Smooth muscle cell (in vitro differentiated cells): Measurements from ENCODE around the gene SAMD4B. TPM values are rescaled to one million over a fixed set of nuclear protein-coding genes. Genes with fewer than 3 reads are reported as not detected.
A peak's percentile ranks its signal among the peaks of the same experiment; 100 is the strongest.

ENCODE experiments used
- DNase-seq: peaks from one replicate; lab custom pipeline; 2025; ENCODE audit not compliant: unreplicated experiment; lab: John Stamatoyannopoulos, UW
- H2AFZ ChIP-seq: fragments of 200-600 bp; sonication (generic); 2 replicates; pipeline ENCODE4 v1.6.0; 2016; ENCODE audit warnings: antibody characterized with exemption, low read depth, mild to moderate bottlenecking
- H3F3A ChIP-seq: fragments of 200-600 bp; sonication (generic); 2 replicates; pipeline ENCODE4 v1.6.0; 2017; ENCODE audit warnings: antibody characterized with exemption, low read depth
- H3K27ac ChIP-seq: fragments of 200-600 bp; sonication (generic); 2 replicates; pipeline ENCODE4 v1.5.1; 2016; ENCODE audit warnings: low read depth, mild to moderate bottlenecking
- H3K27me3 ChIP-seq: fragments of 200-600 bp; sonication (generic); 2 replicates; pipeline ENCODE4 v1.6.1; 2016; ENCODE audit warnings: low read depth, mild to moderate bottlenecking
- H3K36me3 ChIP-seq: fragments of 200-600 bp; sonication (generic); 2 replicates; pipeline ENCODE4 v1.5.1; 2016; ENCODE audit warnings: low read depth
- H3K4me1 ChIP-seq: fragments of 200-600 bp; sonication (generic); 2 replicates; pipeline ENCODE4 v1.5.1; 2016; ENCODE audit warnings: low read depth
- H3K4me2 ChIP-seq: fragments of 200-600 bp; sonication (generic); 2 replicates; pipeline ENCODE4 v1.6.0; 2016; ENCODE audit warnings: mild to moderate bottlenecking
- H3K4me3 ChIP-seq: fragments of 200-600 bp; sonication (generic); 2 replicates; pipeline ENCODE4 v1.5.1; 2016; ENCODE audit warnings: mild to moderate bottlenecking
- H3K79me2 ChIP-seq: fragments of 200-600 bp; sonication (generic); 2 replicates; pipeline ENCODE4 v1.6.0; 2016; ENCODE audit warnings: low read depth, mild to moderate bottlenecking
- H3K9ac ChIP-seq: fragments of 200-600 bp; sonication (generic); 2 replicates; pipeline ENCODE4 v1.6.0; 2016; ENCODE audit warnings: low read depth
- H3K9me3 ChIP-seq: fragments of 200-600 bp; sonication (generic); replicated peaks from 2 replicates; pipeline ENCODE4 v1.5.1; 2016; ENCODE audit warnings: low read depth
- H4K20me1 ChIP-seq: fragments of 200-600 bp; sonication (generic); 2 replicates; pipeline ENCODE4 v1.6.0; 2016; ENCODE audit warnings: low read depth
- WGBS: methylation state at CpG from one replicate; pipeline ENCODE4 v1.1.7; 2016; ENCODE audit warnings: low lambda C conversion rate; 5-methylcytosine and 5-hydroxymethylcytosine counted together
- polyA plus RNA-seq: library from polyadenylated mRNA; unstranded; fragments of >200 nt; fragmentation: Nextera tagmentation; extraction: Ambion mirVana; gene quantifications from 2 replicates; pipeline ENCODE4 v1.2.1, GENCODE V29; 2016
- total RNA-seq: library from RNA; depleted of rRNA; stranded (reverse); fragments of >200 nt; gene quantifications from 2 replicates; pipeline ENCODE4 v1.2.3, GENCODE V29; 2014
- TF ChIP-seq, protein P1 (sequence below): fragments of 200-600 bp; sonication (generic); IDR thresholded peaks from 2 replicates; pipeline ENCODE4 v1.5.1; 2017; ENCODE audit warnings: borderline replicate concordance, mild to moderate bottlenecking, antibody characterized with exemption; ENCODE audit not compliant: insufficient read depth, poor library complexity, severe bottlenecking

Gene SAMD4B
- total and polyA plus RNA-seq, 2 experiments from 2014 or later = 58.3 to 61.8 TPM

DNA sequence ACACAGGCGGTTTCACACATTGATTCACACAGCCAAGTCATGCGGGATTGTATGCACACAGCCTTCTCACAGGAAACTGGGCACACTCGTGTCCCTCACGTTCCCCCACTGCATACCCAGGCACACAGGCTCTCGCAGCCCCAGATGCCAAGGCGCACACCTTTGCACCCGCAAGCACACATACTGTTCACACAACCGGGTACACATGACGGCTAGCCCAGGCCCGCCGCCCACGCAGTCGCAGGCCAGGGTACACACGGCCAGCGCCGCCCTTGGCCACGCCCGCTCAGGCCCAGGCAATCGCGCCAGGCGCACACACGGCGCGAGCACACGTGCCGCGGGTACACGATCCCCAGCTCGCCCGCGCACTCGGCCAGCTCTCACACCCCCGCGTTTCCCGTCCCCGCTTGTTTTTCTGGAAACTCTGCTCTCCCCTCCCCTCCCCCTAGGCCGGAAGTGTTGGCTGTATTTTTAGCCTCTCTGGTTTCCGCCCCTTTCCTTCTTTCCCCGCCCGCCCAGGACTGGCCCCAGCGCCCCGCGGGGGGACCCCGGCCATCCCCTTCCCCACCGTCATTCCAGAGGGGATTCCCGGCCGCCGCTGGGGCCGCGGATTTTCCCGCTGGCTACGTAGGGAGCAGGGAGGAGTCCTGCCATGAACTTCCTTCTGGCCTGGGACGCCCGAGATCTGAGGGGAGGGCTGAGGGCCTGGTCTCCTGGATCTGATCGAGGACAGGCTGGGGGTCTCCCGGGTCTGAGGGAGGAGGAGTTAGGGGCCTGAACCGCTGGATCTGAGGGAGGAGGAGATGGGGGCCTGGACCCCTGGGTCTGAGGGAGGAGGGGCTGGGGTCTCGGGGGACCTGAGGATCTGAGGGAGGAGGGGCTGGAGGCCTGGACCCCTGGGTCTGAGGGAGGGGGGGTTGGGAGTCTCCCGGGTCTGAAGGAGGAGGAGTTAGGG is 60.4 kb downstream of the SAMD4B start:
- H2AFZ ChIP-seq = no peak overlapping the region
- DNase-seq = peak; percentile 86
- TF ChIP-seq, protein P1, sequence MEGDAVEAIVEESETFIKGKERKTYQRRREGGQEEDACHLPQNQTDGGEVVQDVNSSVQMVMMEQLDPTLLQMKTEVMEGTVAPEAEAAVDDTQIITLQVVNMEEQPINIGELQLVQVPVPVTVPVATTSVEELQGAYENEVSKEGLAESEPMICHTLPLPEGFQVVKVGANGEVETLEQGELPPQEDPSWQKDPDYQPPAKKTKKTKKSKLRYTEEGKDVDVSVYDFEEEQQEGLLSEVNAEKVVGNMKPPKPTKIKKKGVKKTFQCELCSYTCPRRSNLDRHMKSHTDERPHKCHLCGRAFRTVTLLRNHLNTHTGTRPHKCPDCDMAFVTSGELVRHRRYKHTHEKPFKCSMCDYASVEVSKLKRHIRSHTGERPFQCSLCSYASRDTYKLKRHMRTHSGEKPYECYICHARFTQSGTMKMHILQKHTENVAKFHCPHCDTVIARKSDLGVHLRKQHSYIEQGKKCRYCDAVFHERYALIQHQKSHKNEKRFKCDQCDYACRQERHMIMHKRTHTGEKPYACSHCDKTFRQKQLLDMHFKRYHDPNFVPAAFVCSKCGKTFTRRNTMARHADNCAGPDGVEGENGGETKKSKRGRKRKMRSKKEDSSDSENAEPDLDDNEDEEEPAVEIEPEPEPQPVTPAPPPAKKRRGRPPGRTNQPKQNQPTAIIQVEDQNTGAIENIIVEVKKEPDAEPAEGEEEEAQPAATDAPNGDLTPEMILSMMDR = no peak
- no peaks in the 10 kb centered on the region for H3K27me3 ChIP-seq
- H3K4me1 ChIP-seq = peaks cover 17% of the 10 kb centered on the region
- H3K36me3 ChIP-seq = no peaks in the 10 kb centered on the region
- H3K9me3 ChIP-seq = no peaks in the 10 kb centered on the region
- H3K4me3 ChIP-seq = peak overlapping the region; percentile 62
- H3K79me2 ChIP-seq = peaks cover 9% of the 10 kb centered on the region
- H3K27ac ChIP-seq = peak overlapping the region; percentile 100
- WGBS = 5% methylated on average over 49 of the region's 59 CpGs
- H3K4me2 ChIP-seq = peak overlapping the region; percentile 98
- peaks cover 9% of the 10 kb centered on the region for H4K20me1 ChIP-seq
- H3K9ac ChIP-seq = peak overlapping the region; percentile 99
- H3F3A ChIP-seq = peaks cover 39% of the 10 kb centered on the region

DNA sequence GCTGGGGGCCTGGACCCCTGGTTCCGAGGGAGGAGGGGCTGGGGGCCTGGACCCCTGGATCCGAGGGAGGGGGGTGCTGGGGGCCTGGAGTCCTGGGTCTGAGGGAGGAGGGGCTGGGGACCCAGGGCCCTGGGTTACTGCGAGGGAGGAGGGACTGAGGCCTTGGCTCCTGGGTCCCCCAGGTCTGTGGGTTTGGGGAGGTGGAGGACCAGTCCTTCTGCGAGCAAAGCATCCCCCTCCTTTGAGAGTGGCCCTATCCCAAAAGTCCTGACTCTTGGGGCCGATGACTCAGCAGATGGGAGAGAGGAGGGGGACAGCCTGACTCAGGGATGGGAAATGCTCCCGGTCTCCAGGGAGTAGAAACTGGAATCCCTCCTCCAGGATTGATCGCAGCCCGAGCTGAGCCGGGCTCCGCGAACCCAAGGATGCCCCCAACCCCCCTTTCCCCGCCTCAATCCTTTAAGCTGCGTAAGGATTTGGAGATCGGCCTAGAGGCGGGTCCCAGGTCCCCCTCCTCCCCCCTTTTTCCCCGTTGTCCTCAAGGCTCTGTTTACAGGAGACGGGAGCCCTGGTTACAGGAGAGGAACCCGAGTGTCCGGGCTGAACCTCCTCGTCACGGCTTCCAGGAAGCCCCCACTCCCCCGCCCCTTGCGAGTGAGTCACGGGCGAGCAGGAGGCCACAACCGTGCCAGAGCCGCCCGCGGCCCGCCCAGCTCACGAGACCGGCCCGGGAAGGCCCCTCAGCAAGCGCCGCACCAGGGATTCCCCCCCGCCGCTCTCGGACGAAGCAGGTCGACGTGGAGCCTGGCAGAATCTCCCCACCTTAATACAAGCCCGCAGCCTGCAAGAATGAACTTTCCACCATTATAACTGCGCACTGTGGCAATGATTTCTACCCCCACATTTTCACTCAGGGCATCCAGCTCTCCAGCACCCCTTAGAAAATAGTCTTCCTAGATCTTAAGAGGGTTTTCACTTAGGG is 61.4 kb downstream of the SAMD4B start:
- Histone ChIP-seq H3K36me3 (no peaks in the 10 kb centered on the region), H3K27ac (peak overlapping the region; percentile 100), H3K9me3 (no peaks in the 10 kb centered on the region), H3K4me3 (peak overlapping the region; percentile 62), H2AFZ (no peak overlapping the region), H3K27me3 (no peaks in the 10 kb centered on the region), H3K79me2 (peaks cover 19% of the 10 kb centered on the region), H3F3A (peaks cover 37% of the 10 kb centered on the region), H3K9ac (peak overlapping the region; percentile 99), H4K20me1 (peaks cover 19% of the 10 kb centered on the region), H3K4me2 (peak overlapping the region; percentile 98), H3K4me1 (peaks cover 13% of the 10 kb centered on the region)
- WGBS = 3% methylated on average over 28 of the region's 43 CpGs
- TF ChIP-seq, protein P1 = no peak
- DNase-seq = peak; percentile 96

DNA sequence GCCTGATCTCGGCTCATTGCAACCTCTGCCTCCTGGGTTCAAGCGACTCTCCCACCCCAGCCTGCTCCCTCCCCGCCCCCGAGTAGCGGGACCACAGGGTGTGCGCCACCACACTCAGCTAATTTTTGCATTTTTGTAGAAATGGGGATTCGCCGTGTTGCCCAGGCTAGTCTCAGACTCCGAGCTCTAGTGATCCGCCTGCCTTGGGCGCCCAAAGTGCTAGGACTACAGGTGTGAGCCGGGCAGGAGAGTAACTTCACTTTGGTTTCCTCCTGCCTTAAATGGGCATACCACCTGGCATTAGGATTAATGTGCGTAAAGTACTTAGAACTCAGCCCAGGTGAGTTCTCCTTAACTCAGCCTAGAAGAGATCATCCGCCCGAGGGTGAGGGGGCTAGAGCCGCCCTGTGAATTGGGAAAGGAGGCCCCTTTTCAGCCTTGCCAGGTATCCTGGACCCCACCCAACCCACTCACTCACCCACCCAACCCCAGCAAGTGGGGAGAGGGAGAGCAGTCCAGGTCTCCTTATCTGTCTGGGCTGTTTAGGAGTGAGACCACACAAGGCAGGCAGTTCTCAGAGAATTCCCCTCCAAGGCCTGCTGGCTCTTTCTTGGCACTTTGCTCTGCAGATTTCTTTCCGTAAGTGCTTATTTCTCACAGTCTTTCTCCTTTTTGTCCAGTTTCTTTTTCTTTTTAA is 63.2 kb downstream of the SAMD4B start:
- no peaks in the 10 kb centered on the region for H3K9me3 ChIP-seq
- peaks cover 21% of the 10 kb centered on the region for H3K4me1 ChIP-seq
- H3K4me3 ChIP-seq = peak overlapping the region; percentile 96
- no peak overlapping the region for H2AFZ ChIP-seq
- no peak overlapping the region for H3K9ac ChIP-seq
- no peaks in the 10 kb centered on the region for H3K36me3 ChIP-seq
- H3K4me2 ChIP-seq = peak overlapping the region; percentile 94
- WGBS = 92% methylated on average over 17 of the region's 17 CpGs
- H4K20me1 ChIP-seq = peaks cover 23% of the 10 kb centered on the region
- H3F3A ChIP-seq = peaks cover 35% of the 10 kb centered on the region
- TF ChIP-seq, protein P1 = no peak
- no peak for DNase-seq
- peak overlapping the region; percentile 95 for H3K27ac ChIP-seq
- H3K79me2 ChIP-seq = peaks cover 27% of the 10 kb centered on the region
- H3K27me3 ChIP-seq = no peaks in the 10 kb centered on the region
